ELF-1 (cell line): Measurements from ENCODE around the gene ESYT3.

Experiments
- DNase-seq: peaks from one replicate; pipeline ENCODE4 v3.0.0-alpha.2; 2016; ENCODE audit warnings: low read depth, low spot score

The ESYT3 gene

DNA sequence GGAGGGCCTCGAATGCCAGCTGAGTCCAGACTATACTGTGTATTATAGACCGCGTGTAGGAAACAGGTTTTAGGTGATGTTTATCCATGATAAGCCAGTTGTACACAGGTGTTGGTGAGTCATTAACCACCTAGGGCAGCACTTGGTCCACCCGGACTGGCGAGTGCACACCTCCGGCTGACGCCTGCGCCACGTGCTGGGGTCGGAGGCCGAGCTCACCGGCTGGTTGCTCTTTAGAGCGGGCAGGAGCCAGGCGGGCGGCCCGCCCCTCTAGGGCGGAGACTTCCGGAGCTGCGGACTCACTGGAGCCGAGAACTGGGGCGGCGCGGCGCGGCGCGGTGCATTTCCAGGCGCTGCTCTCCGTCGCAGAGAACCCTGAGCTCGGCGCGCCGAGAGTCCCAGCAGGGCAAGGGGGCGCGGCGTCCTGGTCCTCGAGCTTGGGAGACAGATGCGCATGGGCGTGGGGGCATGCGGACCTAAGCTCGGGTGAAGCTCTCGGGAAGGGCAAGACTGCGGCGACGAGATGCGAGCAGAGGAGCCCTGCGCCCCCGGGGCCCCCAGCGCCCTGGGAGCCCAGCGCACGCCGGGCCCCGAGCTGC is at the start of gene ESYT3:
Gene ESYT3 (plus strand): TSS at position 341 of the 599 bp plus-strand sequence. CDS start 183 bp downstream, at position 524.
- DNase-seq = peak; percentile 89

DNA sequence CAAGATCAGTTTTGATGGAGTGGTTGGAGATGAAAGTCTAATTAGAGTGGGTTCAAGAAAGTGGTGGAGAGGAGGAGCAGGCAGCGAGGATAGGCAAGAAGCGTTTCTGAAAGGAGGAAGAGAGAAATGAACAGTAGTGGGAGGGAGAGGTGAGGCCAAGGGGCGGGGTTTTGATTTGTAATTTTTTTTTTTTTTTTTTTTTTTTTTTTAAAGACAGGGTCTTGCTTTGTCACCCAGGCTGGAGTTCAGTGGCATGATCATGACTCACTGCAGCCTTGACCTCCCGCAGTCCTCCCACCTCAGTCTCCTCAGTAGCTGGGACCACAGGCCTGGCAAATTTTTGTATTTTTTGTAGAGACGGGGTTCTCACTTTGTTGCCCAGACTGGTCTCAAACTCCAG is 49.4 kb upstream of the ESYT3 start:
- DNase-seq = no peak

- no peak for DNase-seq
These were observed 45.2 kb upstream of the ESYT3 start for GRCh38 chr3:138389144-138389601.

DNA sequence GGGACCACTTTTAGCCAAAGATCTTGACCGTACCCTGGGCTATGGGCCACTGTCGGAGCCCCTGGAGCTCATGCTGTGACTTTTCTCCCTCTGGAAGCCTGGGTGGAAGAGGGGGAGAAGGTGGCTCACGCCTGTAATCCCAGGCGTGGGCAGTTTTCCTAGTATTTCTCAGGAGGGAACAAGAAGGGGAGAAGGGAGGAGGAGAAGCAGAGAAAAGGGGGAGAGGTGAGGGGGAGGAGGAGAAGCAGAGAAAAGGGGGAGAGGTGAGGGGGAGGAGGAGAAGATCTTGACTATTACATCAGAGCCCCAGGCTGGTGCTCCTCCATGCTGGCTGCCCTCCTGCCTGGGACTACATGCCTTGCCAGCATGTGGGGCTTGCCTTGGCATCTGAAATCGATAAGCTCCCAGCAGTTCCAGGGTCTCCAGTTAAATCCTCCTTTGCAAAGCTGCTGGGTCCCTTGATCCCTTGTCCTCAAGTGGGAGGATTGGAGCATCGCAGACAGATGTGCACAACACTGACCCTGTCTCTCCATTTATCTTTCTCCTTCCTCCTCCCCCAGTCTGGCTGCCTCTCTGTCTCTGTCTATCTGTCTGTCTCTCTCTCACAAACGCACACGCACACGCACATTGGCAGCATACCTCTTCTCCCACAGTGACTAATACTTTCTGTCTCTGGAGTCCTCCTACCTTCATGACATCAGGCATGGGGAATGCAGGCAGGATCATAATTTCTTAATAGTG is 44.4 kb upstream of the ESYT3 start:
- no peak for DNase-seq

DNA sequence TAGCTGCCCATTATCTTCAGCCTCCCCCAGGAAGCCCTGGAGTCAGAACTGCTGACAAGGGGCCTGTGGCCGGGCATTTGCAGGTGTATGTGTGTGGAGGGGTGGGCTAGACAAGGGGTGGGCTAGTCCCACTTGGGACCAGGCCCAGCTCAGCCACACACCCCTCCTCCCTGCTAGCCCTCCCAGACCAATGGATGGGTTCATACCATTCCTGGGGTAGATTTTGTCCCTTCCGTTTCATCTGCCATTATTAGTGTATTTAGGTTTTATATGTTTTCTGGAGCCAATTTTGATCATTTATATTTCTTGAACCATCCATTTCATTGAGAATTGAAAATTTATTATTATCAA is 43.9 kb upstream of the ESYT3 start:
- DNase-seq = no peak

- no peak for DNase-seq
These were observed 40.3 kb upstream of the ESYT3 start for GRCh38 chr3:138394156-138394555.

GRCh38 chr3:138394686-138395085 is 39.7 kb upstream of the ESYT3 start:
- DNase-seq = no peak

GRCh38 chr3:138395865-138396751 is 38.3 kb upstream of the ESYT3 start:
- DNase-seq = no peak

GRCh38 chr3:138396752-138397410 is 37.5 kb upstream of the ESYT3 start:
- no peak for DNase-seq

- no peak for DNase-seq
These were observed 36.4 kb upstream of the ESYT3 start for GRCh38 chr3:138397983-138398382.

GRCh38 chr3:138398791-138399575 is 35.4 kb upstream of the ESYT3 start:
- DNase-seq = no peak

GRCh38 chr3:138399766-138400165 is 34.6 kb upstream of the ESYT3 start:
- no peak for DNase-seq

- DNase-seq = no peak
These were observed 33.8 kb upstream of the ESYT3 start for GRCh38 chr3:138400651-138401070.

- no peak for DNase-seq
These were observed 32.6 kb upstream of the ESYT3 start for GRCh38 chr3:138401834-138402233.

DNA sequence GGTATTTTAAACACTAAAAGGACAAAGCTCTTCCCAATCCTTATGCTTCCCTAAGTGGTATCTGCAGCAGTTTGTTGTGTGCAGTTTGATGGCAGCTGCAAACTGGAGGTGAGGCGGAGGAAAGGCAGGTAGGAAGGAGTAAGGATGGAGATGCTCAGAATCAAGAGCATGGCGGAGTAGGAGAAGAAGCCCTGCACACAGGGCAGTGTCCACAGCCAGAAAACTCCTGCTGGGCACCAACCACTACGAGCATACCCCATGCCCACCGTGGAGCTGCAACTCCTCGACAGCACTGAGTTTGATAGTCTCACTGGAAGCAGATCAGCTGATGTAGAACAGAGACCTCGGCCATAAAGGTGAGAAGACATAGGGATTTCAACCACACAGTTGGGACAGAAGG is 30.3 kb upstream of the ESYT3 start:
- DNase-seq = no peak

DNA sequence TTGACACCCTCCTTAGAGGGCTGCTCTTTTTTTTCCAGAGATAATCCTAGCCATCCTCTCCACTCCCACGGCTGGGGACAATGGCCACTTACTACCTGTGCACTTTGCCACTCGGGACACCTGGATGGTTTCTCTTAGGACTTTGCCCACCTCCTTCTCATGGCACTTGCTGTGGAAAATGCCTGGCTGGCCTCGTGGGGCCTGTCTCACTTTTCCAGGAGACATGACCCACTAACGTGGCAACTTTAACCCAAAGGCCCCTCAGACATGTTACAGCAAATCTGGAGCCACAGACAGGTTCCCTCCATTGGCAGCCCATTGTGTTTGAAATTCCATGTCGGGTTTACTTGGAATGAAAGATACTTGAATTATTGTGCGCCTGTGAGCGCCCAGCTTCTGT is 29.4 kb upstream of the ESYT3 start:
- DNase-seq = no peak

GRCh38 chr3:138405486-138405885 is 28.9 kb upstream of the ESYT3 start:
- no peak for DNase-seq

- DNase-seq = no peak
These were observed 27.8 kb upstream of the ESYT3 start for GRCh38 chr3:138406606-138407005.

GRCh38 chr3:138407236-138407907 is 27.0 kb upstream of the ESYT3 start:
- DNase-seq = no peak

GRCh38 chr3:138408751-138409570 is 25.5 kb upstream of the ESYT3 start:
- DNase-seq = no peak
